Panc1 (cell line): ENCODE data around the gene CLCN1. TPM values are rescaled to one million over a fixed set of nuclear protein-coding genes. Genes with fewer than 3 reads are reported as not detected.

Experiments used
- ATAC-seq: fragments of 200-7000 bp; cut with Tn5 transposase; 2 replicates; pipeline ENCODE4 v1.9.1; 2020; ENCODE audit warnings: mild to moderate bottlenecking, moderate library complexity
- BruUV-seq: library from RNA; stranded (reverse); fragments of 400-500 nt; replicated peaks from 2 replicates; lab custom pipeline; 2021; lab: Mats Ljungman, UMichigan
- CTCF ChIA-PET: fragments of 300-600 bp; sonication (Branson Sonifier 250); formaldehyde crosslinking; loops from one replicate; lab custom pipeline; 2022; ENCODE audit warnings: antibody characterized with exemption; lab: Charles Lee
- POLR2A ChIA-PET: fragments of 300-600 bp; sonication (Branson Sonifier 250); formaldehyde crosslinking; loops from one replicate; lab custom pipeline; 2022; ENCODE audit warnings: antibody characterized with exemption; lab: Charles Lee
- DNase-seq: peaks from one replicate; pipeline ENCODE4 v3.0.0-alpha.2; 2010; ENCODE audit warnings: low read depth, low spot score
- H3K27ac ChIP-seq: 2 replicates; pipeline ENCODE4 v1.5.1; 2011; ENCODE audit warnings: mild to moderate bottlenecking, low read length, inconsistent platforms
- H3K27me3 ChIP-seq: fragments of 200-500 bp; sonication (Bioruptor generic); 2 replicates; pipeline ENCODE4 v1.6.0; 2014; ENCODE audit warnings: low read length, inconsistent platforms; ENCODE audit not compliant: control insufficient read depth, insufficient read depth
- H3K36me3 ChIP-seq: fragments of 200-500 bp; sonication (Bioruptor generic); 2 replicates; pipeline ENCODE4 v1.5.1; 2014; ENCODE audit warnings: inconsistent platforms, mild to moderate bottlenecking, low read length, moderate library complexity; ENCODE audit not compliant: control insufficient read depth, insufficient read depth
- H3K4me1 ChIP-seq: 2 replicates; pipeline ENCODE4 v1.5.1; 2011; ENCODE audit warnings: inconsistent platforms, mild to moderate bottlenecking, low read length, moderate library complexity; ENCODE audit not compliant: control insufficient read depth, insufficient read depth
- H3K4me3 ChIP-seq, 2 experiments: 2 replicates each; pipeline ENCODE4 v1.5.1; 2011 to 2012; ENCODE audit warnings: low read depth in 2 of 2, low read length in 2 of 2, mild to moderate bottlenecking in 2 of 2, inconsistent platforms in 1 of 2, moderate library complexity in 1 of 2
- H3K9me3 ChIP-seq: fragments of 200-500 bp; sonication (Bioruptor generic); 2 replicates; pipeline ENCODE4 v1.5.1; 2014; ENCODE audit warnings: low read depth, mild to moderate bottlenecking, inconsistent platforms, low read length, moderate library complexity; ENCODE audit not compliant: control insufficient read depth, insufficient read depth
- CTCF ChIP-seq: fragments of 450-650 bp; IDR thresholded peaks from 2 replicates; pipeline ENCODE4 v1.5.1; 2017; ENCODE audit warnings: mild to moderate bottlenecking
- REST ChIP-seq, 2 experiments: IDR thresholded peaks; 2 replicates each; pipeline ENCODE4 v1.6.1; 2011 to 2012; ENCODE audit warnings: low read depth in 2 of 2, control low read depth in 1 of 2, low read length in 1 of 2, mild to moderate bottlenecking in 1 of 2, moderate library complexity in 1 of 2; ENCODE audit not compliant: insufficient read depth in 1 of 2
- in situ Hi-C: cut with HindIII; loops from 2 replicates; pipeline ENCODE4 v1.10.0; 2016; ENCODE audit warnings: low sequenced_read_pairs, low pct_unique_long_range_greater_than_20kb
- intact Hi-C: fragments of 100-400 bp; cut with micrococcal nuclease; formaldehyde crosslinking; loops from one replicate; pipeline ENCODE4 v1.10.0; 2022; ENCODE audit not compliant: unreplicated experiment
- total RNA-seq: library from RNA; stranded (reverse); gene quantifications from one replicate; pipeline ENCODE4 v1.2.1, GENCODE V29; 2021; ENCODE audit not compliant: unreplicated experiment

CLCN1 gene
- total RNA-seq, 1 experiment from 2014 or later: 0.15 TPM

- no peak overlapping the region for H3K4me3 ChIP-seq
- H3K9me3 ChIP-seq: no peaks in the 10 kb centered on the region
- in situ Hi-C loops (no loop called here), intact Hi-C loops (no loop called here)
- DNase-seq (no peak), ATAC-seq (no peak)
- H3K27ac ChIP-seq: no peak overlapping the region
- ChIA-PET CTCF (no interaction called here), POLR2A (no interaction called here)
- no TSS peak for BruUV-seq
- no peaks in the 10 kb centered on the region for H3K4me1 ChIP-seq
- no peaks in the 10 kb centered on the region for H3K36me3 ChIP-seq
- no peak for TF ChIP-seq REST (IDR thresholded peaks at IDR 0.05; ENCODE audit: insufficient read depth in 1 of 2, low read depth in 2 of 2, low read length in 1 of 2)
- TF ChIP-seq CTCF: no peak
- H3K27me3 ChIP-seq: peaks cover 14% of the 10 kb centered on the region
These were observed 35.1 kb downstream of the CLCN1 start for GRCh38 chr7:143351060-143351459.

- TF ChIP-seq CTCF (no peak), REST (IDR thresholded peaks at IDR 0.05; ENCODE audit: insufficient read depth in 1 of 2, low read depth in 2 of 2, low read length in 1 of 2) (no peak)
- Histone ChIP-seq H3K9me3 (no peaks in the 10 kb centered on the region), H3K36me3 (no peaks in the 10 kb centered on the region), H3K27me3 (peaks cover 13% of the 10 kb centered on the region), H3K4me3 (no peak overlapping the region), H3K27ac (no peak overlapping the region), H3K4me1 (no peaks in the 10 kb centered on the region)
- ATAC-seq (no peak), DNase-seq (no peak)
- POLR2A ChIA-PET: no interaction called here
- intact Hi-C loops: no loop called here
- BruUV-seq: no TSS peak
- in situ Hi-C loops: no loop called here
- CTCF ChIA-PET: no interaction called here
These were observed 35.7 kb downstream of the CLCN1 start for GRCh38 chr7:143351574-143351973.
